WTC11 (cell line): Measurements from ENCODE around the gene NPSR1. TPM values are rescaled to one million over a fixed set of nuclear protein-coding genes. Genes with fewer than 3 reads are reported as not detected.
"Not testable (repeated sequence)": the region's sequence is repeated elsewhere in the genome, so short reads cannot be mapped to it uniquely, and the experiment has no call there.

Experiments
- ATAC-seq: fragments of 200-7000 bp; cut with Tn5 transposase; 2 replicates; pipeline ENCODE4 v1.10.0; 2021; ENCODE audit warnings: mild to moderate bottlenecking, moderate library complexity
- CTCF ChIA-PET: fragments of 300-600 bp; sonication (Branson Sonifier 250); formaldehyde crosslinking; loops from one replicate; lab custom pipeline; 2021; ENCODE audit warnings: antibody characterized with exemption; lab: Charles Lee
- POLR2A ChIA-PET: fragments of 350-600 bp; sonication (Branson Sonifier 250); formaldehyde crosslinking; loops from one replicate; lab custom pipeline; 2021; ENCODE audit warnings: antibody characterized with exemption; lab: Charles Lee
- DNase-seq: peaks from one replicate; pipeline ENCODE4 v3.0.0; 2021; ENCODE audit warnings: low spot score
- H3K27ac Mint-ChIP-seq: 2 replicates; pipeline ENCODE4 v1.8.0; 2021; ENCODE audit warnings: mixed read lengths
- H3K27me3 Mint-ChIP-seq: 2 replicates; pipeline ENCODE4 v1.8.0; 2021; ENCODE audit warnings: low read depth, mild to moderate bottlenecking, moderate library complexity, mixed read lengths
- H3K36me3 Mint-ChIP-seq: 2 replicates; pipeline ENCODE4 v1.8.0; 2021; ENCODE audit warnings: mixed read lengths
- H3K4me1 Mint-ChIP-seq: 2 replicates; pipeline ENCODE4 v1.8.0; 2022; ENCODE audit warnings: mixed read lengths
- H3K4me3 Mint-ChIP-seq: 2 replicates; pipeline ENCODE4 v1.8.0; 2021; ENCODE audit warnings: mild to moderate bottlenecking, moderate library complexity, mixed read lengths
- H3K9me3 Mint-ChIP-seq: 2 replicates; pipeline ENCODE4 v1.8.0; 2021; ENCODE audit warnings: mixed read lengths
- GABPB1 ChIP-seq: sonication (generic); formaldehyde crosslinking; IDR thresholded peaks from 2 replicates; pipeline ENCODE4 v1.8.1; 2023; ENCODE audit warnings: mild to moderate bottlenecking, missing genetic modification reagents
- NFE2L1 ChIP-seq: sonication (generic); formaldehyde crosslinking; IDR thresholded peaks from 2 replicates; pipeline ENCODE4 v1.8.1; 2023; ENCODE audit warnings: missing genetic modification reagents
- SMAD3 ChIP-seq: sonication (generic); formaldehyde crosslinking; IDR thresholded peaks from 2 replicates; pipeline ENCODE4 v1.8.0; 2022; ENCODE audit warnings: missing genetic modification reagents, mild to moderate bottlenecking, borderline replicate concordance
- SMAD4 ChIP-seq: sonication (generic); formaldehyde crosslinking; IDR thresholded peaks from 2 replicates; pipeline ENCODE4 v1.8.0; 2022; ENCODE audit warnings: mild to moderate bottlenecking, missing genetic modification reagents
- TEAD1 ChIP-seq: sonication (generic); formaldehyde crosslinking; IDR thresholded peaks from 2 replicates; pipeline ENCODE4 v1.8.0; 2022; ENCODE audit warnings: mild to moderate bottlenecking, missing genetic modification reagents
- ZNF423 ChIP-seq: fragments of 250-450 bp; sonication (Bioruptor Pico); IDR thresholded peaks from 2 replicates; pipeline ENCODE4 v2.1.2; 2022; ENCODE audit warnings: mild to moderate bottlenecking, moderate library complexity
- ZNF671 ChIP-seq: fragments of 250-450 bp; sonication (Bioruptor Pico); IDR thresholded peaks from 2 replicates; pipeline ENCODE4 v1.8.0; 2021; ENCODE audit warnings: mild to moderate bottlenecking
- total RNA-seq: library from RNA; stranded (reverse); gene quantifications from 3 replicates; pipeline ENCODE4 v1.2.3, GENCODE V29; 2021
- TF ChIP-seq, protein P1 (sequence below): sonication (generic); formaldehyde crosslinking; IDR thresholded peaks from 2 replicates; pipeline ENCODE4 v1.8.1; 2022; ENCODE audit warnings: low read depth, missing genetic modification reagents, borderline replicate concordance
- TF ChIP-seq, protein P2 (sequence below): sonication (generic); formaldehyde crosslinking; IDR thresholded peaks from 2 replicates; pipeline ENCODE4 v1.8.1; 2022; ENCODE audit warnings: mild to moderate bottlenecking, missing genetic modification reagents, moderate library complexity, borderline replicate concordance
- TF ChIP-seq, protein P3 (sequence below): sonication (generic); formaldehyde crosslinking; conservative IDR thresholded peaks from 2 replicates; pipeline ENCODE4 v1.8.1; 2023; ENCODE audit warnings: mild to moderate bottlenecking, low read depth, missing genetic modification reagents, moderate library complexity
- TF ChIP-seq, protein P4 (sequence below): fragments of 250-450 bp; sonication (Bioruptor Pico); IDR thresholded peaks from 2 replicates; pipeline ENCODE4 v1.9.0; 2021; ENCODE audit warnings: mild to moderate bottlenecking, borderline replicate concordance
- TF ChIP-seq, protein P5 (sequence below): sonication (generic); formaldehyde crosslinking; IDR thresholded peaks from 2 replicates; pipeline ENCODE4 v1.8.1; 2023; ENCODE audit warnings: mild to moderate bottlenecking, missing genetic modification reagents
- TF ChIP-seq, protein P6 (sequence below): sonication (generic); formaldehyde crosslinking; IDR thresholded peaks from 2 replicates; pipeline ENCODE4 v1.8.1; 2022; ENCODE audit warnings: mild to moderate bottlenecking, moderate library complexity, missing genetic modification reagents
- TF ChIP-seq, protein P7 (sequence below): sonication (generic); formaldehyde crosslinking; IDR thresholded peaks from 2 replicates; pipeline ENCODE4 v1.8.0; 2022; ENCODE audit warnings: mild to moderate bottlenecking, missing genetic modification reagents

Gene NPSR1
- total RNA-seq, 1 experiment from 2014 or later, result not detected

DNA sequence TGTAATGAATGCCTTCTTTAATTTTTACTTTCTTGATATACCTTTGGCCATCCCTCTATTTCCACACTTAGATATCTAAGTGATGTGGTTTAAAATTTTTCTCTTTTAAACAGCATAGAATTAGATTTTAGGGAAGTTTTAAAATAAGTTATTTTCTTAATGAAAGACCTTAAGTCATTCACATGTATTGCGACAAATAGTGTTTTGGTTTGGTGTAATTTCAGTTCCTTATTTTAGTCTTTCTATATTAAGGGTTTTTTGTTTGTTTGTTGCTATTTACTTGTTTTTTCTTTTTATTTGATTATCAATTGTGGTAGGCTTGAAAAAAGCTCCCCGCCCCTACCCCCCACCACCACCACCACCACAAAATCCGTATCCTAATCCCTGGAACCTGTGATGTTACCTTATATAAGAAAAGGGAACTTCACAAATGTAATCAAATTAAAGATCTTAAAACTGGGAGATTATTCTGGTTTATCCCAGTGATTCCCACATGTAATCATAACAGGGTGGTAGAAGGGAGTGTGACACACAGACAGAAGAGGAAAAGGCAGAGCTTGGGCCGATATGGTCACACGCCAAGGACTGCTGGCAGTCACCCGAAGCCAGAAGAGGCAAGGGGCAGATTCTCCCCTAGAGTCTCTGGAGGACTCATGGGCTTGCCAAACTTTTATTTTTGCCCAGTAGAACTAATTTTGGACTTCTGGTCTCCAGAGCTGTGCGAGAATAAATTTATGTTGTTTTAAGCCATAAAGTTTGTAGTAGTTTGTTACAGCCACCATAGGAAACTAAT is 149.7 kb downstream of the NPSR1 start:
- no peaks in the 10 kb centered on the region for H3K36me3 Mint-ChIP-seq
- CTCF ChIA-PET, result no interaction called here
- POLR2A ChIA-PET, result no interaction called here
- DNase-seq, result no peak
- TF ChIP-seq, protein P1, sequence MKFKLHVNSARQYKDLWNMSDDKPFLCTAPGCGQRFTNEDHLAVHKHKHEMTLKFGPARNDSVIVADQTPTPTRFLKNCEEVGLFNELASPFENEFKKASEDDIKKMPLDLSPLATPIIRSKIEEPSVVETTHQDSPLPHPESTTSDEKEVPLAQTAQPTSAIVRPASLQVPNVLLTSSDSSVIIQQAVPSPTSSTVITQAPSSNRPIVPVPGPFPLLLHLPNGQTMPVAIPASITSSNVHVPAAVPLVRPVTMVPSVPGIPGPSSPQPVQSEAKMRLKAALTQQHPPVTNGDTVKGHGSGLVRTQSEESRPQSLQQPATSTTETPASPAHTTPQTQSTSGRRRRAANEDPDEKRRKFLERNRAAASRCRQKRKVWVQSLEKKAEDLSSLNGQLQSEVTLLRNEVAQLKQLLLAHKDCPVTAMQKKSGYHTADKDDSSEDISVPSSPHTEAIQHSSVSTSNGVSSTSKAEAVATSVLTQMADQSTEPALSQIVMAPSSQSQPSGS (CRISPR knock-in tag), result no peak
- TF ChIP-seq SMAD4 (no peak), NFE2L1 (CRISPR knock-in tag) (no peak), ZNF671 (CRISPR knock-in tag) (no peak), TEAD1 (CRISPR knock-in tag) (no peak), GABPB1 (no peak), ZNF423 (no peak), SMAD3 (CRISPR knock-in tag) (no peak)
- TF ChIP-seq, protein P2, sequence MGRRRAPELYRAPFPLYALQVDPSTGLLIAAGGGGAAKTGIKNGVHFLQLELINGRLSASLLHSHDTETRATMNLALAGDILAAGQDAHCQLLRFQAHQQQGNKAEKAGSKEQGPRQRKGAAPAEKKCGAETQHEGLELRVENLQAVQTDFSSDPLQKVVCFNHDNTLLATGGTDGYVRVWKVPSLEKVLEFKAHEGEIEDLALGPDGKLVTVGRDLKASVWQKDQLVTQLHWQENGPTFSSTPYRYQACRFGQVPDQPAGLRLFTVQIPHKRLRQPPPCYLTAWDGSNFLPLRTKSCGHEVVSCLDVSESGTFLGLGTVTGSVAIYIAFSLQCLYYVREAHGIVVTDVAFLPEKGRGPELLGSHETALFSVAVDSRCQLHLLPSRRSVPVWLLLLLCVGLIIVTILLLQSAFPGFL (CRISPR knock-in tag), result no peak
- TF ChIP-seq, protein P3, sequence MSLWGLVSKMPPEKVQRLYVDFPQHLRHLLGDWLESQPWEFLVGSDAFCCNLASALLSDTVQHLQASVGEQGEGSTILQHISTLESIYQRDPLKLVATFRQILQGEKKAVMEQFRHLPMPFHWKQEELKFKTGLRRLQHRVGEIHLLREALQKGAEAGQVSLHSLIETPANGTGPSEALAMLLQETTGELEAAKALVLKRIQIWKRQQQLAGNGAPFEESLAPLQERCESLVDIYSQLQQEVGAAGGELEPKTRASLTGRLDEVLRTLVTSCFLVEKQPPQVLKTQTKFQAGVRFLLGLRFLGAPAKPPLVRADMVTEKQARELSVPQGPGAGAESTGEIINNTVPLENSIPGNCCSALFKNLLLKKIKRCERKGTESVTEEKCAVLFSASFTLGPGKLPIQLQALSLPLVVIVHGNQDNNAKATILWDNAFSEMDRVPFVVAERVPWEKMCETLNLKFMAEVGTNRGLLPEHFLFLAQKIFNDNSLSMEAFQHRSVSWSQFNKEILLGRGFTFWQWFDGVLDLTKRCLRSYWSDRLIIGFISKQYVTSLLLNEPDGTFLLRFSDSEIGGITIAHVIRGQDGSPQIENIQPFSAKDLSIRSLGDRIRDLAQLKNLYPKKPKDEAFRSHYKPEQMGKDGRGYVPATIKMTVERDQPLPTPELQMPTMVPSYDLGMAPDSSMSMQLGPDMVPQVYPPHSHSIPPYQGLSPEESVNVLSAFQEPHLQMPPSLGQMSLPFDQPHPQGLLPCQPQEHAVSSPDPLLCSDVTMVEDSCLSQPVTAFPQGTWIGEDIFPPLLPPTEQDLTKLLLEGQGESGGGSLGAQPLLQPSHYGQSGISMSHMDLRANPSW, result no peak
- TF ChIP-seq, protein P4, sequence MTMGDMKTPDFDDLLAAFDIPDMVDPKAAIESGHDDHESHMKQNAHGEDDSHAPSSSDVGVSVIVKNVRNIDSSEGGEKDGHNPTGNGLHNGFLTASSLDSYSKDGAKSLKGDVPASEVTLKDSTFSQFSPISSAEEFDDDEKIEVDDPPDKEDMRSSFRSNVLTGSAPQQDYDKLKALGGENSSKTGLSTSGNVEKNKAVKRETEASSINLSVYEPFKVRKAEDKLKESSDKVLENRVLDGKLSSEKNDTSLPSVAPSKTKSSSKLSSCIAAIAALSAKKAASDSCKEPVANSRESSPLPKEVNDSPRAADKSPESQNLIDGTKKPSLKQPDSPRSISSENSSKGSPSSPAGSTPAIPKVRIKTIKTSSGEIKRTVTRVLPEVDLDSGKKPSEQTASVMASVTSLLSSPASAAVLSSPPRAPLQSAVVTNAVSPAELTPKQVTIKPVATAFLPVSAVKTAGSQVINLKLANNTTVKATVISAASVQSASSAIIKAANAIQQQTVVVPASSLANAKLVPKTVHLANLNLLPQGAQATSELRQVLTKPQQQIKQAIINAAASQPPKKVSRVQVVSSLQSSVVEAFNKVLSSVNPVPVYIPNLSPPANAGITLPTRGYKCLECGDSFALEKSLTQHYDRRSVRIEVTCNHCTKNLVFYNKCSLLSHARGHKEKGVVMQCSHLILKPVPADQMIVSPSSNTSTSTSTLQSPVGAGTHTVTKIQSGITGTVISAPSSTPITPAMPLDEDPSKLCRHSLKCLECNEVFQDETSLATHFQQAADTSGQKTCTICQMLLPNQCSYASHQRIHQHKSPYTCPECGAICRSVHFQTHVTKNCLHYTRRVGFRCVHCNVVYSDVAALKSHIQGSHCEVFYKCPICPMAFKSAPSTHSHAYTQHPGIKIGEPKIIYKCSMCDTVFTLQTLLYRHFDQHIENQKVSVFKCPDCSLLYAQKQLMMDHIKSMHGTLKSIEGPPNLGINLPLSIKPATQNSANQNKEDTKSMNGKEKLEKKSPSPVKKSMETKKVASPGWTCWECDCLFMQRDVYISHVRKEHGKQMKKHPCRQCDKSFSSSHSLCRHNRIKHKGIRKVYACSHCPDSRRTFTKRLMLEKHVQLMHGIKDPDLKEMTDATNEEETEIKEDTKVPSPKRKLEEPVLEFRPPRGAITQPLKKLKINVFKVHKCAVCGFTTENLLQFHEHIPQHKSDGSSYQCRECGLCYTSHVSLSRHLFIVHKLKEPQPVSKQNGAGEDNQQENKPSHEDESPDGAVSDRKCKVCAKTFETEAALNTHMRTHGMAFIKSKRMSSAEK (CRISPR knock-in tag), result no peak
- TF ChIP-seq, protein P5, sequence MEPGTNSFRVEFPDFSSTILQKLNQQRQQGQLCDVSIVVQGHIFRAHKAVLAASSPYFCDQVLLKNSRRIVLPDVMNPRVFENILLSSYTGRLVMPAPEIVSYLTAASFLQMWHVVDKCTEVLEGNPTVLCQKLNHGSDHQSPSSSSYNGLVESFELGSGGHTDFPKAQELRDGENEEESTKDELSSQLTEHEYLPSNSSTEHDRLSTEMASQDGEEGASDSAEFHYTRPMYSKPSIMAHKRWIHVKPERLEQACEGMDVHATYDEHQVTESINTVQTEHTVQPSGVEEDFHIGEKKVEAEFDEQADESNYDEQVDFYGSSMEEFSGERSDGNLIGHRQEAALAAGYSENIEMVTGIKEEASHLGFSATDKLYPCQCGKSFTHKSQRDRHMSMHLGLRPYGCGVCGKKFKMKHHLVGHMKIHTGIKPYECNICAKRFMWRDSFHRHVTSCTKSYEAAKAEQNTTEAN (CRISPR knock-in tag), result no peak
- TF ChIP-seq, protein P6, sequence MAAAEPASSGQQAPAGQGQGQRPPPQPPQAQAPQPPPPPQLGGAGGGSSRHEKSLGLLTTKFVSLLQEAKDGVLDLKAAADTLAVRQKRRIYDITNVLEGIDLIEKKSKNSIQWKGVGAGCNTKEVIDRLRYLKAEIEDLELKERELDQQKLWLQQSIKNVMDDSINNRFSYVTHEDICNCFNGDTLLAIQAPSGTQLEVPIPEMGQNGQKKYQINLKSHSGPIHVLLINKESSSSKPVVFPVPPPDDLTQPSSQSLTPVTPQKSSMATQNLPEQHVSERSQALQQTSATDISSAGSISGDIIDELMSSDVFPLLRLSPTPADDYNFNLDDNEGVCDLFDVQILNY (CRISPR knock-in tag), result no peak
- TF ChIP-seq, protein P7, sequence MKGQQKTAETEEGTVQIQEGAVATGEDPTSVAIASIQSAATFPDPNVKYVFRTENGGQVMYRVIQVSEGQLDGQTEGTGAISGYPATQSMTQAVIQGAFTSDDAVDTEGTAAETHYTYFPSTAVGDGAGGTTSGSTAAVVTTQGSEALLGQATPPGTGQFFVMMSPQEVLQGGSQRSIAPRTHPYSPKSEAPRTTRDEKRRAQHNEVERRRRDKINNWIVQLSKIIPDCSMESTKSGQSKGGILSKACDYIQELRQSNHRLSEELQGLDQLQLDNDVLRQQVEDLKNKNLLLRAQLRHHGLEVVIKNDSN (CRISPR knock-in tag), result no peak
- TF ChIP-seq, all 79 proteins: peak for 0
- Mint-ChIP-seq H3K9me3 (peaks cover 14% of the 10 kb centered on the region), H3K27ac (no peak overlapping the region), H3K27me3 (peaks cover 4% of the 10 kb centered on the region; the same call in 1 of the 2 replicates), H3K4me1 (no peaks in the 10 kb centered on the region), H3K4me3 (no peak overlapping the region)
- no peak for ATAC-seq

DNA sequence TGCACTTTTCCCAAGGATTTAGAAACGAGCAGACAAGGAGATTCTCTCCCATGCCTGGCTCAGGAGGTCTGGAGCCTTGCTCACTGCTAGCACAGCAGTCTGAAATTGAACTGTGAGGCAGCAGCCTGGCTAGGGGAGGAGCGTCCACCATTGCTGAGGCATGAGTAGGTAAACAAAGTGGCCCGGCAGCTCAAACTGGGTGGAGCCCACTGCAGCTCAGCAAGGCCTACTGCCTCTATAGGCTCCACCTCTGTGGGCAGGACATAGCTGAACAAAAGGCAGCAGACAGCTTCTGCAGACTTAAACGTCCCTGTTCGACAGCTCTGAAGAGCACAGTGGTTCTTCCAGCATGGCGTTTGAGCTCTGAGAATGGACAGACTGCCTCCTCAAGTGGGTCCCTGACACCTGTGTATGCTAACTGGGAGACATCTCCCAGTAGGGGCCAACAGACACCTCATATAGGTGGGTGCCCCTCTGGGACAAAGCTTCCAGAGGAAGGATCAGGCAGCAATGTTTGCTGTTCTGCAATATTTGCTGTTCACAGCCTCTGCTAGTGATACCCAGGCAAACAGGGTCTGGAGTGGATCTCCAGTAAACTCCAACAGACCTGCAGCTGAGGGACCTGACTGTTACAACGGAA is 156.3 kb downstream of the NPSR1 start:
- DNase-seq, POLR2A ChIA-PET, H3K27me3 Mint-ChIP-seq, CTCF ChIA-PET, H3K4me3 Mint-ChIP-seq, H3K4me1 Mint-ChIP-seq, H3K27ac Mint-ChIP-seq, ATAC-seq, H3K36me3 Mint-ChIP-seq: not testable (repeated sequence)
- H3K9me3 Mint-ChIP-seq, result peaks cover 22% of the 10 kb centered on the region
